SK-N-SH (cell line): ENCODE data around the gene SHC3. TPM values are rescaled to one million over a fixed set of nuclear protein-coding genes. Genes with fewer than 3 reads are reported as not detected.

Experiments
- CTCF ChIA-PET: fragments of 300-600, 350-600 bp; formaldehyde crosslinking; extraction: SDS; loops from one replicate; lab custom pipeline; 2021; lab: Yijun Ruan, JAX
- POLR2A ChIA-PET: fragments of 350-600 bp; sonication (Branson Sonifier 250); formaldehyde crosslinking; extraction: SDS; loops from one replicate; lab custom pipeline; 2020; ENCODE audit warnings: antibody characterized with exemption, inconsistent platforms; lab: Yijun Ruan, JAX
- DNase-seq: peaks from one replicate; pipeline ENCODE4 v3.0.0; 2012
- H2AFZ ChIP-seq: fragments of 200-600 bp; sonication (generic); 2 replicates; pipeline ENCODE4 v1.8.1; 2016; ENCODE audit warnings: antibody characterized with exemption, mild to moderate bottlenecking, low read depth
- H3F3A ChIP-seq: fragments of 200-600 bp; sonication (generic); replicated peaks from 2 replicates; pipeline ENCODE3; 2016; ENCODE audit warnings: antibody characterized with exemption, mild to moderate bottlenecking; ENCODE audit not compliant: insufficient read depth
- H3K27ac ChIP-seq, 2 experiments: fragments of 200-500 bp in 1 of 2; fragments of 200-600 bp in 1 of 2; sonication (Bioruptor generic) in 1 of 2; sonication (generic), shearing (Covaris generic) in 1 of 2; 2 replicates each; pipeline versions ENCODE4 v1.5.1 to v1.6.1; 2014 to 2016; ENCODE audit warnings: low read depth in 2 of 2, inconsistent platforms in 1 of 2, low read length in 1 of 2, mild to moderate bottlenecking in 1 of 2, mixed read lengths in 1 of 2
- H3K27me3 ChIP-seq: fragments of 200-600 bp; sonication (generic), shearing (Covaris generic); 2 replicates; pipeline ENCODE4 v1.6.1; 2016; ENCODE audit warnings: mixed run types; ENCODE audit not compliant: insufficient read depth
- H3K36me3 ChIP-seq, 2 experiments: fragments of 200-500 bp in 1 of 2; fragments of 200-600 bp in 1 of 2; sonication (Bioruptor generic) in 1 of 2; sonication (generic) in 1 of 2; replicated peaks in 1 of 2; 2 replicates each; pipeline versions ENCODE3 to v1.5.1; 2014 to 2016; ENCODE audit warnings: low read length in 1 of 2, mild to moderate bottlenecking in 1 of 2; ENCODE audit not compliant: insufficient read depth in 2 of 2, control insufficient read depth in 1 of 2
- H3K4me1 ChIP-seq, 2 experiments: fragments of 200-500 bp in 1 of 2; fragments of 200-600 bp in 1 of 2; sonication (Bioruptor generic) in 1 of 2; sonication (generic), shearing (Covaris generic) in 1 of 2; 2 replicates each; pipeline versions ENCODE4 v1.5.1 to v1.6.1; 2014 to 2016; ENCODE audit warnings: low read depth in 1 of 2, low read length in 1 of 2, mixed run types in 1 of 2; ENCODE audit not compliant: insufficient read depth in 2 of 2, control insufficient read depth in 1 of 2
- H3K4me2 ChIP-seq: fragments of 200-600 bp; sonication (generic), shearing (Covaris generic); 2 replicates; pipeline ENCODE4 v1.6.1; 2017; ENCODE audit warnings: mixed run types
- H3K4me3 ChIP-seq, 2 experiments: fragments of 200-500 bp in 1 of 2; fragments of 200-600 bp in 1 of 2; sonication (Bioruptor generic) in 1 of 2; sonication (generic), shearing (Covaris generic) in 1 of 2; 2 replicates each; pipeline versions ENCODE4 v1.5.1 to v1.8.1; 2014 to 2016; ENCODE audit warnings: low read depth in 2 of 2, inconsistent platforms in 1 of 2, low read length in 1 of 2, mild to moderate bottlenecking in 1 of 2, mixed read lengths in 1 of 2, moderate library complexity in 1 of 2
- H3K79me2 ChIP-seq: fragments of 200-600 bp; sonication (generic); 2 replicates; pipeline ENCODE4 v1.8.1; 2017; ENCODE audit warnings: mild to moderate bottlenecking; ENCODE audit not compliant: insufficient read depth
- H3K9ac ChIP-seq: fragments of 200-600 bp; sonication (generic); 2 replicates; pipeline ENCODE4 v1.6.1; 2017; ENCODE audit warnings: mixed run types
- H3K9me2 ChIP-seq: fragments of 200-600 bp; sonication (generic); 2 replicates; pipeline ENCODE4 v1.6.1; 2017; ENCODE audit warnings: mixed run types
- H3K9me3 ChIP-seq: fragments of 200-600 bp; sonication (generic); 2 replicates; pipeline ENCODE4 v1.6.1; 2017; ENCODE audit warnings: mixed run types, mild to moderate bottlenecking, moderate library complexity
- H4K20me1 ChIP-seq: fragments of 200-600 bp; sonication (generic); 2 replicates; pipeline ENCODE4 v1.6.1; 2017; ENCODE audit warnings: mild to moderate bottlenecking, mixed run types; ENCODE audit not compliant: insufficient read depth
- CHD2 ChIP-seq: fragments of 150-350 bp; IDR thresholded peaks from 2 replicates; pipeline ENCODE4 v1.6.1; 2018; ENCODE audit warnings: low read length; ENCODE audit not compliant: partially characterized antibody
- ELF1 ChIP-seq: IDR thresholded peaks from 2 replicates; pipeline ENCODE4 v1.4.0; 2012
- EZH2phosphoT487 ChIP-seq: fragments of 200-600 bp; sonication (generic); IDR thresholded peaks from 2 replicates; pipeline ENCODE4 v1.6.1; 2017; ENCODE audit warnings: low read depth, mixed run types, mild to moderate bottlenecking, antibody characterized with exemption, moderate library complexity, borderline replicate concordance
- FOSL2 ChIP-seq: IDR thresholded peaks from 2 replicates; pipeline ENCODE4 v1.4.0; 2012; ENCODE audit warnings: low read depth, mild to moderate bottlenecking, moderate library complexity, borderline replicate concordance
- FOXM1 ChIP-seq: IDR thresholded peaks from 2 replicates; pipeline ENCODE4 v1.4.0; 2012; ENCODE audit warnings: low read depth, mild to moderate bottlenecking
- GABPA ChIP-seq: IDR thresholded peaks from 2 replicates; pipeline ENCODE4 v1.4.0; 2012; ENCODE audit warnings: low read depth, mild to moderate bottlenecking
- GATA2 ChIP-seq: sonication (generic); formaldehyde crosslinking; IDR thresholded peaks from 2 replicates; pipeline ENCODE4 v1.5.0; 2020; ENCODE audit warnings: mild to moderate bottlenecking, missing genetic modification reagents
- JUND ChIP-seq: IDR thresholded peaks from 2 replicates; pipeline ENCODE4 v1.4.0; 2012
- MAX ChIP-seq: IDR thresholded peaks from 2 replicates; pipeline ENCODE4 v1.4.0; 2012; ENCODE audit warnings: low read depth
- MXI1 ChIP-seq: IDR thresholded peaks from 2 replicates; pipeline ENCODE4 v1.6.1; 2012; ENCODE audit warnings: mild to moderate bottlenecking, low read depth, low read length, improper control_type of control experiment
- POLR2AphosphoS5 ChIP-seq: IDR thresholded peaks from 2 replicates; pipeline ENCODE4 v1.6.1; 2012; ENCODE audit warnings: low read depth, low read length
- RCOR1 ChIP-seq: fragments of 150-350 bp; IDR thresholded peaks from 2 replicates; pipeline ENCODE4 v1.6.1; 2017; ENCODE audit warnings: antibody characterized with exemption, low read length
- RXRA ChIP-seq: IDR thresholded peaks from 2 replicates; pipeline ENCODE4 v1.4.0; 2012; ENCODE audit warnings: low read depth, mild to moderate bottlenecking, borderline replicate concordance
- TAF1 ChIP-seq: IDR thresholded peaks from 2 replicates; pipeline ENCODE4 v1.6.1; 2012; ENCODE audit warnings: low read depth, mild to moderate bottlenecking, low read length, moderate library complexity, borderline replicate concordance
- TEAD4 ChIP-seq: IDR thresholded peaks from 2 replicates; pipeline ENCODE4 v1.4.0; 2012; ENCODE audit warnings: mild to moderate bottlenecking, borderline replicate concordance; ENCODE audit not compliant: insufficient read depth
- USF2 ChIP-seq: fragments of 150-350 bp; IDR thresholded peaks from 2 replicates; pipeline ENCODE4 v1.6.1; 2017; ENCODE audit warnings: antibody characterized with exemption, low read length, low read depth, borderline replicate concordance
- ZBTB33 ChIP-seq: IDR thresholded peaks from 2 replicates; pipeline ENCODE4 v1.4.0; 2012; ENCODE audit warnings: low read depth, borderline replicate concordance
- WGBS: methylation state at CpG from one replicate; pipeline ENCODE4 v1.1.6; 2017; ENCODE audit warnings: low lambda C conversion rate; 5-methylcytosine and 5-hydroxymethylcytosine counted together
- polyA plus RNA-seq, 3 experiments: library from polyadenylated mRNA; depleted of rRNA; stranded (reverse); fragments of >200 nt; gene quantifications; 2 replicates each; pipeline ENCODE4 v1.2.3, GENCODE V29; 2012
- TF ChIP-seq, protein P1 (sequence below): IDR thresholded peaks from 2 replicates; pipeline ENCODE4; 2012

Gene SHC3
- polyA plus RNA-seq, 1 of the 3 experiments (the other 2 are of a cell fraction): 3.2 TPM

GRCh38 chr9:89143266-89143665 is 35.4 kb downstream of the SHC3 start:
- no peaks in the 10 kb centered on the region for H3K27me3 ChIP-seq
- no peaks in the 10 kb centered on the region for H3K9me2 ChIP-seq
- no peak for DNase-seq
- POLR2A ChIA-PET: no interaction called here
- CTCF ChIA-PET: no interaction called here
- H3F3A ChIP-seq: peaks cover 29% of the 10 kb centered on the region
- peaks cover 5 to 24% of the 10 kb centered on the region in 2 experiments for H3K4me1 ChIP-seq
- H3K79me2 ChIP-seq: peaks cover 78% of the 10 kb centered on the region
- WGBS: 95% methylated on average over 5 of the region's 5 CpGs
- no peak overlapping the region for H3K9ac ChIP-seq
- no peak overlapping the region for H2AFZ ChIP-seq
- no peak overlapping the region for H3K4me3 ChIP-seq
- H3K4me2 ChIP-seq: no peak overlapping the region
- H3K27ac ChIP-seq: no peak overlapping the region
- H3K9me3 ChIP-seq: no peaks in the 10 kb centered on the region
- no peaks in the 10 kb centered on the region for H4K20me1 ChIP-seq
- H3K36me3 ChIP-seq: no peaks in the 10 kb centered on the region
- TF ChIP-seq USF2: no peak
- TF ChIP-seq RCOR1: no peak
- TF ChIP-seq TAF1: no peak
- no peak for TF ChIP-seq EZH2phosphoT487
- TF ChIP-seq JUND: no peak
- no peak for TF ChIP-seq CHD2
- no peak for TF ChIP-seq TEAD4
- TF ChIP-seq GABPA: no peak
- TF ChIP-seq ELF1: no peak
- no peak for TF ChIP-seq POLR2AphosphoS5
- TF ChIP-seq FOXM1: no peak
- TF ChIP-seq ZBTB33: no peak
- TF ChIP-seq FOSL2: no peak
- no peak for TF ChIP-seq MXI1
- TF ChIP-seq, protein P1, sequence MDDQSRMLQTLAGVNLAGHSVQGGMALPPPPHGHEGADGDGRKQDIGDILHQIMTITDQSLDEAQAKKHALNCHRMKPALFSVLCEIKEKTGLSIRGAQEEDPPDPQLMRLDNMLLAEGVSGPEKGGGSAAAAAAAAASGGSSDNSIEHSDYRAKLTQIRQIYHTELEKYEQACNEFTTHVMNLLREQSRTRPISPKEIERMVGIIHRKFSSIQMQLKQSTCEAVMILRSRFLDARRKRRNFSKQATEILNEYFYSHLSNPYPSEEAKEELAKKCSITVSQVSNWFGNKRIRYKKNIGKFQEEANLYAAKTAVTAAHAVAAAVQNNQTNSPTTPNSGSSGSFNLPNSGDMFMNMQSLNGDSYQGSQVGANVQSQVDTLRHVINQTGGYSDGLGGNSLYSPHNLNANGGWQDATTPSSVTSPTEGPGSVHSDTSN: no peak
- TF ChIP-seq RXRA: no peak
- TF ChIP-seq GATA2 (CRISPR knock-in tag): no peak
- TF ChIP-seq MAX: no peak
- TF ChIP-seq, all 33 proteins: peak for 0
